NOMO-1 (cell line): ENCODE measurements around the gene CEACAM16.

Experiments used
- DNase-seq, 2 experiments: peaks; one replicate each; lab custom pipeline; 2025; ENCODE audit not compliant: unreplicated experiment in 2 of 2; lab: John Stamatoyannopoulos, UW

Gene CEACAM16

DNA sequence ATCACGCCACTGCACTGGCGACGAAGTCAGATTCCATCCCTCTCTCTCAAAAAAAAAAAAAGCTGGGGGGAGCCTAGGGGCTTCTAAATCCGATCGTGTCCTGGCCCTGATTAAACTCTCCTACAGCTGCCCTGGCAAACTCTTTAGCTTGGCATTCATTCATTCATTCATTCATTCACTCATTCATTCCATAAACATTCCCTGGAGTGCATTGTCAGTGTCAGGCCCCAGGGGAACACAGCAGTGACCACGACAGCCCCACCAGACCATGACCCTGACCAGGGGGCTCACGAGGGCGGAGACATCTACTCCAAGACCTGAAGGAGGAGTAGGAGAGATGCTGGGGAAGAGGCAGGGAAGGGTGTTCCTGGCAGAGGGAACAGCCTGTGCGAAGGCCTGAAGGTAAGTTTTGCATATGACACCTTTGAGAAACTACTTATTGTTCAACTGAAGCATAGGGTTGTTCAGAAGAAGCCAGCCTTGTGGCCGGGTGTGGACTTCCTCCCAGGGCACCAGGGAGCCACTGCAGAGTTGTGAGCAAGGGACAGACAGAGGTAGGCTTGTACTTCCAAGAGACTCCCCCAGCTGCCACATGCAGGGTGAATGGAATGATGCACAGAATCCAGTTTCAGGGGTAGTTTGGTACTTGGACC, 24.5 kb downstream of the CEACAM16 start:
- DNase-seq: peak; percentile 65 to 79

DNA sequence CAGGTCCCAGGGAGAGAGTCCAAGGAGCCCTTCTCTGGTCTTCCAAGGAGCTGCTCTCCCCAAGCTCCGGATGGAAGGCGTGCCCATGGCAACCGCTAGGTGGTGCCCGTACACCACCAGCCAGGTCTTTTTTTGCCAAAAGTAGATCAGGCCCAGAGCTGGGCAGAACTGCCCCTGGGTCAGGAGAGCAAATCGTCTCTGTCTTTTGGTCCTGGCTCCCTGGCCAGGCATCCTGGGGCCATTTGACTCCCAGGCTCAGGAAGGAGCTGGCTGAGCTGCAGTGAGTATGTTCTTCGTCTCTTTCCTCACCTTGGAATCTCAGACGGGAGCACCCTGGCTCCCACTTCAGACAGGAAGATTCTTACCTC, 25.0 kb downstream of the CEACAM16 start:
- peak; percentile 78 to 79 for DNase-seq

DNA sequence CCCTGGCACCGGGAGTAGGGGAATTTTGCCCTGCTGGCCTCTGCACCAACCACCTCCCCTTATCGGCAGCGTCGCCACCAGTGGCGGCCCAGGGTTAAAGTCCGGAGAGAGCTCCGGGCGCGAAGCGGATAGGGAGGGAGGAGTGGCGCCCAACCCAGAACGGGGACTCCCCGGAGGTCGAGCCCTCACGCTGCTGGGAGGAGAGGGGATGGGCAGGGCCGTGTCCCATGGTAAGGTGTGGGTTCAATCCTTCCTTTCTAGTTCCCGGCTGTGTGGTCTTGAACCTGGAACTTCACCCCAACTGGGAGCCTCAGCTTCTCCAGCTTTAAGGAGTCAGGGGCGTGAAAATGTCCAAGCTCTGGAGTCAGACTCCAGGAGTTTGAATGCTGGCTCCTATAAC, 26.3 kb downstream of the CEACAM16 start:
- no peak for DNase-seq

DNA sequence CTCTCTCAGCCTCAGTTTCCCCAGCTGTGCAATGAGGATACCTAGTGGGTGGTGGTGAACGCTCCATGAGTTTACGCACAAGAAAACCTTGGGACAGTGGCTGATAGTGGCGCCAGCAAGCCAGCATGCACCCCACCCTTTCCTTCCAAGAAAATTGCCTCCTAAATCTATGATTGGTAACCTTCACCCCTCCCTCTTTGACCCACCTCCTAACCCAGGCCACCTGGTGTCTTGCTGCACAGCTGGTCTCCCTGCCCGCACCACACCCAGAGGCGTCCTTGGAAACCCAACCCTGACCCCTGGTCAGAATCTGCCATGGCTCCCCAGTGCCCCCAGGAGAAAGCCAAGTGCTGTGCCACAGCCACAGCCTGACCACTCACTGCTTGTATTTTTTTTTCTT, 26.7 kb downstream of the CEACAM16 start:
- DNase-seq: no peak

DNA sequence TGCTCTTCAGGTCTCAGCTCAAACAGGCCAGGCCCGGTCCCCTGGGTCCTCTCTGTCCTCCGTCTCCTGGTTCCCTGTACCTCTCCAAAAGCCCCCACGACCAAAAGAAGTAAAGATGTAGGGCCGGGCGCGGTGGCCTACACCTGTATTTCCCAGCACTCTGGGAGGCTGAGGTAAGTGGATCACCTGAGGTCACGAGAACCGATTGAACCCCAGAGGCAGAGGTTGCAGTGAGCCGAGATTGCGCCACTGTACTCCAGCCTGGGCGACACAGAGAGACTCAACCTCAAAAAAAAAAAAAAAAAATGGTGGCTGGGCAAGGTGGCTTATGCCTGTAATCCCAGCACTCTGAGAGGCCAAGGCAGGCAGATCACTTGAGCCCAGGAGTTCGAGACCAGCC, 27.5 kb downstream of the CEACAM16 start:
- DNase-seq: no peak

DNA sequence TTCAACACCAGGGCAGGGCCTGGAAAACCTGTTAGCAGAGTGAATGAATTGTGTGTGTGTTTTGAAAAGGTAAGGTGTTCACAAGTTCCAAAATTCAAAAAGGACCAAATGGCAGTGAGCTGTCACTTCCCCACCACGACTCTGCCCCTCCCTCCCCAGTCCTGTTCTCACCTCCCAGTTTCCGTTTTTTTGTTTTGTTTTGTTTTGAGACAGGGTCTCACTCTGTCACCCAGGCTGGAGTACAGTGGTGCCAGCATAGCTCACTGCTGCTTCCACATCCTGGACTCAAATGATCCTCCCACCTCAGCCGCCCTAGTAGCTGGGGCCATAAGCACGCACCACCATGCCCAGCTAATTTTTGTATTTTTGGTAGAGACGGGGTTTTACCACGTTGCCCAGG, 29.2 kb downstream of the CEACAM16 start:
- DNase-seq: no peak

DNA sequence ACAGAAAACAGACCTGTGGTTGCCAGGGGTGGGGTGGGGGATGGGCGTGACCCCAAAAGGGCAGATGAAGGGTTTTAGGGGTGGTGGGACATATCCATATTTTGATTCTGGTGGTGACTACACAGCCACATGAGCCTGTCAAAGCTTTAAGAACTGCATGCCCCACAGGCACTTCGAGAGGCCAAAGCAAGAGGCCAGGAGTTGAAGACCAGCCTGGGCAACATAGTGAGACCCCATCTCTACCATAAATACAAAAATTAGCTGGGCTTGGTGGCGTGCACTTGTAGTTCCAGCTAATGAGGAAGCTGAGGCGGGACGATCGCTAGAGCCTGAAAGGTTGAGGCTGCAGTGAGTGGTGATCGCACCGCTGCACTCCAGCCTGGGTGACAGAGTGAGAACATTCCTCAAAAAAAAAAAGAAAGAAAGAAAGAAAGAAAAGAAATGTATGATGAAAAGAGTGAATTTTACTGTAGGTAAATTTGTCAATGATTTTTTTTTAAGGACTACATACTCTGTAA, 30.6 kb downstream of the CEACAM16 start:
- DNase-seq: no peak

DNA sequence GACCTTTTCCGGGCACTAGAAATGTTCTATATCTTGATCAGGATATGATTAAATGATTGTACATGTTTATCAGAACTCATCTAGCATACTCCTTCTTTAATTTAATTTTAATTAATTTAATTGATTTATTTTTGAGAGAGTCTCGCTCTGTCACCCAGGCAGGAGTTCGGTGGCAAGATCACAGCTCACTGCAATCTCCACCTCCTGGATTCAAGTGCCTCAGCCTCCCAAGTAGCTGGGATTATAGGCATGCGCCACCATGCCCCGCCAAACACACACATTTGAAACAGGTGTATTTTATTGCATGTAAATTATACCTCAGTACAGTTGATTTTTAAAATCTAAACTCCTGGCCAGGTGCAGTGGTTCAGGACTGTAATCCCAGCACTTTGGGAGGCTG, 32.1 kb downstream of the CEACAM16 start:
- no peak for DNase-seq

DNA sequence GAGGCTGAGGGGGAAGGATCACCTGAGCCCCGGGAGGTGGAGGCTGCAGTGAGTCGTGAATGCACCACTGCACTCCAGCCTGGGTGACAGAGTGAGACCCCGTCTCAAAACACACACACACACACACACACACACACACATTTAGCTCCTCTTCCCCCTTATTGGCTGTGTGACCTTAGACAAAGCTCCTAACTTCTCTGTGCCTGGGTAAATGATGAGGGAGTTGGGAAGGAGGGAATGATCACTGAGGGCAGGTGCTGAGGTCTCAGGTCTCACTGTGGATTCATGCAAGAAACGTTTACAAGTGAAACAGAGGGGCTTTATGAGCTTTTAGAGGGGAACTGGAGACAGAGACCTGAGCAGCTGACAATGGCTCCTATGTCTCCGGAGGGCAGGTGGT, 32.7 kb downstream of the CEACAM16 start:
- DNase-seq: no peak

DNA sequence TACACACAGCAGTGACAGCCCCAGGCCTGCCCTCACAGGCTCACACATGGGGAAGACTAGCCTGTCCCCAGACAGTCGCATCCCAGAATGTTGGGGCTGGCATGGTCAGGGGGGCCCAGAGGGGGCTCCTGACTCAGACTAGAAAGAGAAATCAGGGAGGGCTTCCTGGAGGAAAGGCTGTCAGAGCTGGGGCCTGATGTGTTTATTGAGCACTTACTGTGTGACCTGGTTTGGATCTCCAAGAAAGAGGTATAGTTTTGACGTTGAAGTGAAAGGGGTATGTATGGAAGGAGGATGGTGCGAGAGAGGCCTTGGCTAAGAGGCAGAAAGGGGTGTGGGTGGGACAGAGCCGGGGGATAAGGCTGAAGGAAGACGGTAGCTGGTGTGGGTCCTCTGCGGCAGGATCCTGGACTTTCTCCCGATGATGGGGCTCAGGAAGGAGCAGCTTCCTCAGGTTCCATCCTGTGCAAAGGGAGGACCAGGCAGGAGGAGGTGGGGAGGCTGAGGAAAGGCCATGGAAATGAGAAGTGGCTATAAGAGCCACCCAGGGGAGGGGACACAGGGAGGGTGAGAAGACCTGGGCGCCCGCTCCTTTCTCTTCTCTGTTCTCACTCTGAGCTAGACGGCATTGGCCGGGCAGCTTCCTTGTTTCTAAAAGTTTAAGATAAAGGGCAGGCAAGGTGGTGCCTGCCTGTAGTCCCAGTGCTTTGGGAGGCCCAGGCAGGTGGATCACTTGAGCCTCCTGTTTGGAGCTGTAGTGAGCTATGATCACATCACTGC, 33.5 kb downstream of the CEACAM16 start:
- peak in 1 of 2 experiments; percentile 14 for DNase-seq

DNA sequence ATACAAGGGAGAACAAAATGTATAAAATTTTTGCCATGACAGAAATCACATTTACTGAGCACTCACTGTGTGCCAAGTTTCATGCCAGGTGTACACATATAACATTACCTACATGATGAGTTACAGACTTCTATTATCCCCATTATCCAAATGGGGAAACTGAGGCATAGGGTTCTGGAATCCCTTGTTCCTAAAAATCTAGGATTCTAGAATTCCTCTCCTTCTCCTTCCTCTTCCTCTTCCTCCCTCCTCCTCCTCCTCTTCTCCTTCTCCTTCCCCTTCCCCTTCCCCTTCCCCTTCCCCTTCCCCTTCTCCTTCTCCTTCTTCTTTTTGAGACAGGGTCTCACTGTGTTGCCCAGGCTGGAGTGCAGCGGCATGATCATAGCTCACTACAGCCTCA, 35.4 kb downstream of the CEACAM16 start:
- DNase-seq: no peak

DNA sequence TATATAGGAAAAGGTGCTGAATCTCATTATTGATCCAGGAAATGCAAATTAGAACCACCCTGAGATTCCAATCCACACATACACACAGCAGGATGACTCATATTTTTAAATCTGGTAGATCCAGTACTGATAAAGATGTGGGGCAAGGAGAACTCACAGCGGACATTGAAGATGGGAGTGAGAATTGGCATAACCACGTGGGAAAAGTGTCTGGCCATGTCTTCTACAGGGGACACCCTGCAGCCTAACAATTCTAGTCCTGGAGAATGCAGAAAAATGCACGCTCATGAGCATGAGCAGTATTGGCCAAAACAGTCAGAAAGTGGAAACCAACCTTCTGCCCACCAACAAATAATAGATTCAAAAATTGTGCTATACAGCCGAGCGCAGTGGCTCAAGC, 36.1 kb downstream of the CEACAM16 start:
- DNase-seq: no peak

DNA sequence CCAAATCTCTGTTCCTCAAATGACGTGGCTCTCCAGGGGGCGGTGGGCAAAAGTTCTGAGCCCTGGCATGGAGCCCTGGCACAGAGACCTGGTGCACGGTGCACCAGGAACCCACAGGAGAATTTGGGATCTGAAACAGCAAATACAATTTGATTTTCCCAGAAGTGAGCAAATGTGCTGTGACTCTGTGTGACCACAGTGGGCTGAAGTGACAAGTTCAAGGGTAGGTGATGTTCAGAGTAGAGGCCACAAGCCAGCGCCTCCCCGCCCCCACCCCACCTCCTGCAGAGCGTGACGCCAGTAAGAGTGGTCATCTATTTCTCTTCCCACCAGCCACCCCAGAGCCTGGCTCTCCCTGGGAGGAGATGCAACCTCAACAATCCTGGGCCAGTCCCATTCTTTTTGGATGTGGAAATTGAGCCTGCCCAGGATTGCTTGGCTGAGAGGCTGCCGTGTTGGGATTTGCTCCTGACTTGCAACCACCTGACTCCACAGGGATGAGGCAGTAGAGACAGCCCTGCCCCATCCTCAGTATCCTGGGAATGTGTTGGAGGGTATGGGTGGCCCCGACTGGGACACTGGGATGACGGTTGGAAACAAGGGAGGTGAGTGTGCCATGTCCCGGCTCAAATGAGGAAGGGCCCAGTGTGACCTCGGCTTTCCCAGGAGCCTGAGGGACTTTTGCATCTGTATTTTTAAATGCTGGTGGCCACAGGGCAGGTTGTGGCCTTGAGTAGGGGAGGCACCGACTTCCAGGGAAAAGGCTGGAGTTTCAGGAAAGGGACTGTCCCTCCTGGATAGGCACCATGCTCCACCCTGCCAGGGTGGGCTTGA, 38.5 kb downstream of the CEACAM16 start:
- no peak for DNase-seq

DNA sequence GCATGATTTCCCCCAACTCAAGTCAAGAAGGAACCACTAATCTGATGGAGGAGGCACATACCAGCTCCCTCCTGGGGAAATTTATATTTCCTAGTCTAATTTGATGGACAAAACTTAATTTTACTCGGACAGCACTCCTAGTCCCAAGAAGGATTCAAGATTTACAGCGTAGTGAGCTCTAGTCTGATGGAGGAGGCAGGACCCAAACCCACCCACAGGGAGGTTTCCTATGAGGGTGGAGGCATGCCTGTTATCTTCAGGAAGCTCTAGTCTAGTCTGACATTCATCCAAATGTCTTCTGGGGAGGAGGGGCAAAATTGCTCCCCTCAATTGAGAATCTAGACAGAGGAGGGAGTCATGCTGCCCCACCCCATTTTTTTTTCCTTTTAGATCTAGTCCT, 39.2 kb downstream of the CEACAM16 start:
- no peak for DNase-seq

DNA sequence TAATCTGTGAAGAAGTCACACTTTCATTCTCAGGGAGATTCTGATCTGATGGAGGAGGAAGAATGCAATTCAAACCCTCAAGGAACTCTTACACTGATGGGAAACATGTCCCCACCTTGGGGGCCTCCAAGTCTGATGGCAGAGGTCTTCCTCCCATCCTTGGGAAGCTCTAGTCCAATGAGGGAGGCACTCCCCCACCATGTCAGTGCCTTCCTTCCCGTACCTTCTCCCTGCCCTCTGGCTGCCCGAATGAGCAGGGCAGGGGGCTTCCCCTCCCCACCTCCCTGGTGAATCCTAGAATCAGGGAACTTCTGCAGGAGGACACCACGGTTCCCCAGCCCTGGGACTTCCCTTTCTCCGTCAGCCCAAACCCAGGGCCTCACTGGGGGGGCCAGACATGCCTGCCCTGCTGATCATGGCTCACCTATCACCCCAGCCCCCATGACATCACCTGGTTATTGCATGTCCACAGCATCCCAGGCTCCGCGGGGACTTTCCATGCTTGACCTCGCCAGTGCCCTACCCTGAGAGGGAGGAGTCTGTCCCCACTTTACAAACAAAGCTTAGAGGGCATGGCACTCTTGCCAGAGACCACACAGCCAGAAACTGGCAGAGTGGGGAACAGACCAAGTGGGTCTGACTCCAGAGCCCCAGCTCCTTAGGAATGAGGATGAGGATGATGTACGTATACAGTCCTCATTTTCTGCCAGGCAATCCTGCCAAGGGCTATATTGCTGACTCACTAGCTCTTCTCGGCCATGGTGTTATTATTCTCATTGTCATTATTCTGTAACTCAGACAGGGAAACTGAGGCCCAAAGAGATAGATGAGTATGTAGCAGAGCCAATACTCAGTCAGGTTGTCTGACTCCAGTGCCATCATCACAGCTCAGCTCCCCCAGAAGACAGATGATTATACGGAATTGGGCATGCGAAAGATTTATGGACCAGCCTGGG, 39.9 kb downstream of the CEACAM16 start:
- DNase-seq: no peak

DNA sequence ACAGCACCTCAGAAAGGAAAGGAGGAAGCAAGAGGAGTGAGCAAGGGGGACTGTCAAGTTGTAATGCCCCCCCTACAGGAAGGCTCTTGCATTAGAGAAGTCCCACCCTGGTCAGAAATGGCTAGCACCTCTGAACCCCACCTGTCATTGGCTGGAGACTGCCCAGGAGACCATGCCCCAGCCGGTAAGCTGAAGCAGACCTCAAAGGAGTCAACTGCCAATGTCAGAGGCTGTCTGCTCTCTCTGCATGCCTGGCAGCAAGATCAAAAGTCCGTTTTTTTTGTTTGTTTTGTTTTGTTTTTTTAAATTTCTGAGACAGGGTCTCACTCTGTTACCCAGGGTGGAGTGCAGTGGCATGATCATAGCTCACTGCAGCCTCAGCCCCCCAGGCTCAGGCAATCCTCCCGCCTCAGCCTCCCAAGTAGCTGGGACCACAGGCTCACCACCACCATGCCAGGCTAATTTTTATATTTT, 41.4 kb downstream of the CEACAM16 start:
- peak in 1 of 2 experiments; percentile 22 for DNase-seq

DNA sequence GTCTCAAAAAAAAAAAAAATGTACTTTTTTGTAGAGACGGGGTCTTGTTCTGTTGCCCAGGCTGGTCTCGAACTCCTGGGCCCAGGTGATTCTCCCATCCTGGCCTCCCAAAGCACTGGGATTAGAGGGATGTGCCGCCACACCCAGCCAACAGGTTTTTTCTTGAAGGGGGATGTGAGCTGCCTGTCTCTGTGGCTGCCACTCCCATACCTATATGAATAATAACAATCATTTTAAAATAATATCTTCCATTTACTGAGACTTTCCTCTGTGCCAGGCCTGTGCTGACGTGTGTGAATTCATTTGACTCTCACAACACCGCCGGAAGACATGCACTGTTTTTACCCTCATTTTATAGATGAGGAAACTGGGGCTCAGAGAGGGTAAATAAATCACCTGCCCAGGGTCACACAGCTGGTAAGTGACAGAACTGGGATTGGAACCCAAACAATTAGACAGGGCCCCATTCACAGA, 42.3 kb downstream of the CEACAM16 start:
- peak in 1 of 2 experiments; percentile 36 for DNase-seq

DNA sequence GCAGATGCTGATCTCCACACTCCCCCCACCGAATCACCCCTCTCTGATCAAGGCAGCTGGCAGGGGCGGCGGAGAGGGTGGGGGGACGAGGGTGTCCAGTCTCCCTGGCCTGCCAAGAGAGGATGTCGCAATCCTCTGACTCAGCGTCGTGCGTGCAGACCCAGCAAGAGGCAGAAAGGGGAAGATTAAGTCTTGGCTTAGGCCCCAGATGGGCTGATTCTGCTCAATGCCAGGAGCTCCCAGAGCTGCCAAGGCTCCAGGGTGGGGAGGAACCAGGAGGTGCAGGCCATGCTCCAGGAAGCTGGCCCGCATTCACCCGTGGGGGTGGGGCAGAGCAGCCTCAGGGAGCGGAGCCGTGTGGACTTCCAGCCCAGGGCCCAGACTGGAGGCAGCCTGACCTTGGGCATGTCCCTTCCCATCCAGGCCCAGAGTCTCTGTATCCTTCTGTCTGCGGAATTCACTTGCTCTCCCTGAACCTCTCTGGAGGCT, 42.9 kb downstream of the CEACAM16 start:
- DNase-seq: peak; percentile 89 to 93

DNA sequence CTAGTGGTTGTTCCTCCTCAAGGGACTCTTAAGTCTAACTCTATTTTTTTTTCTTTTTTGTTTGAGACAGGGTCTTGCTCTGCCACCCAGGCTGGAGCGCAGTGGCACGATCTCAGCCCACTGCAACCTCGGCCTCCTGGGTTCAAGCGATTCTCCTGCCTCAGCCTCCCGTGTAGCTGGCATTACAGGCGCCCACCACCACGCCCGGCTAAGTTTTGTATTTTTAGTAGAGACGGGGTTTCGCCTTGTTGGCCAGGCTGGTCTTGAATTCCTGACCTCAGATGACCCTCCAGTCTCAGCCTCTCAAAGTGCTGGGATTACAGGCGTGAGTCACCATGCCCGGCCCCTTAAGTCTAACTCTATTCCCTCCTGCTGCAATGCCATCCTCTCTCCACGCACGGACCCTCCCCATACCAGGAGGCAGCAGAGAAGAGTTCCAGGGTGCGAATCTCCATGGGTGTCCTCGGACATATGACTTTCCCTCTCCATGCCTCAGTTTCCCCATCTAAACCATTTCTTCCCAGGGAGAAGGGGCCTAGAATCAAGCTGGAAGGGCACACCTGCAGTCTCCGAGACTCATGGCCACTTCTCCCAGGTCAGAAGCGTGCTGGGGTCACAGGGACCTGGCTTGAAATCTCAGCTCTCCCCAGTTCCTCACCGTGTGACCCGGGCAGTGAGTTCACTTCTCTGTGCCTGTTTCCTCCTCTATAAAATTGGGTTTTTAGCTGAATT, 43.5 kb downstream of the CEACAM16 start:
- no peak for DNase-seq
